Hepatocyte (in vitro differentiated cells): ENCODE data around the gene DTHD1. TPM values are rescaled to one million over a fixed set of nuclear protein-coding genes. Genes with fewer than 3 reads are reported as not detected.

Experiments used
- DNase-seq: peaks from one replicate; pipeline ENCODE4 v3.0.0-alpha.2; 2016; ENCODE audit warnings: low spot score
- H2AFZ ChIP-seq: fragments of 200-600 bp; sonication (generic); 2 replicates; pipeline ENCODE4 v1.6.0; 2016; ENCODE audit warnings: antibody characterized with exemption, mild to moderate bottlenecking
- H3K27ac ChIP-seq: fragments of 200-600 bp; sonication (generic); 2 replicates; pipeline ENCODE4 v1.5.1; 2016; ENCODE audit warnings: mild to moderate bottlenecking
- H3K27me3 ChIP-seq: fragments of 200-600 bp; sonication (generic); 2 replicates; pipeline ENCODE4 v1.6.1; 2016
- H3K36me3 ChIP-seq: fragments of 200-600 bp; sonication (generic); replicated peaks from 2 replicates; pipeline ENCODE4 v1.5.1; 2016; ENCODE audit warnings: low read depth; ENCODE audit not compliant: insufficient read depth
- H3K4me1 ChIP-seq: fragments of 200-600 bp; sonication (generic); 2 replicates; pipeline ENCODE4 v1.5.1; 2016; ENCODE audit warnings: mild to moderate bottlenecking, moderate library complexity; ENCODE audit not compliant: insufficient read depth
- H3K4me2 ChIP-seq: fragments of 200-600 bp; sonication (generic); 2 replicates; pipeline ENCODE4 v1.6.0; 2016
- H3K4me3 ChIP-seq: fragments of 200-600 bp; sonication (generic); 2 replicates; pipeline ENCODE4 v1.5.1; 2016; ENCODE audit warnings: mild to moderate bottlenecking
- H3K79me2 ChIP-seq: fragments of 200-600 bp; sonication (generic); 2 replicates; pipeline ENCODE4 v1.6.0; 2017; ENCODE audit warnings: mild to moderate bottlenecking
- H3K9me2 ChIP-seq: fragments of 200-600 bp; sonication (generic); replicated peaks from 2 replicates; pipeline ENCODE4 v1.6.0; 2017; ENCODE audit warnings: mild to moderate bottlenecking; ENCODE audit not compliant: insufficient read depth
- H3K9me3 ChIP-seq: fragments of 200-600 bp; sonication (generic); 2 replicates; pipeline ENCODE4 v1.5.1; 2016; ENCODE audit warnings: low read depth, mild to moderate bottlenecking
- H4K20me1 ChIP-seq: fragments of 200-600 bp; sonication (generic); 2 replicates; pipeline ENCODE4 v1.6.0; 2016; ENCODE audit warnings: mild to moderate bottlenecking; ENCODE audit not compliant: insufficient read depth, poor library complexity, severe bottlenecking
- EZH2 ChIP-seq: fragments of 200-600 bp; sonication (generic); IDR thresholded peaks from 2 replicates; pipeline ENCODE4 v1.6.1; 2016; ENCODE audit warnings: antibody characterized with exemption, mild to moderate bottlenecking, borderline replicate concordance
- EZH2phosphoT487 ChIP-seq: fragments of 200-600 bp; sonication (generic); IDR thresholded peaks from one replicate; pipeline ENCODE4 v1.6.1; 2018; ENCODE audit warnings: antibody characterized with exemption, mild to moderate bottlenecking, low read depth, moderate library complexity; ENCODE audit not compliant: unreplicated experiment, severe bottlenecking
- WGBS: methylation state at CpG from one replicate; pipeline ENCODE4 v1.1.6; 2016; ENCODE audit warnings: low lambda C conversion rate; ENCODE audit errors: missing lambda C conversion rate; 5-methylcytosine and 5-hydroxymethylcytosine counted together
- polyA plus RNA-seq: library from polyadenylated mRNA; unstranded; fragments of >200 nt; fragmentation: Nextera tagmentation; extraction: Ambion mirVana; gene quantifications from 2 replicates; pipeline ENCODE4 v1.2.1, GENCODE V29; 2016
- total RNA-seq: library from RNA; depleted of rRNA; stranded (reverse); fragments of >200 nt; gene quantifications from 2 replicates; pipeline ENCODE4 v1.2.3, GENCODE V29; 2014
- TF ChIP-seq, protein P1 (sequence below): fragments of 200-600 bp; sonication (generic); IDR thresholded peaks from 2 replicates; pipeline ENCODE4 v1.5.1; 2016; ENCODE audit warnings: antibody characterized with exemption, mild to moderate bottlenecking; ENCODE audit not compliant: poor library complexity

Gene DTHD1
- total and polyA plus RNA-seq, 2 experiments from 2014 or later = not detected

DNA sequence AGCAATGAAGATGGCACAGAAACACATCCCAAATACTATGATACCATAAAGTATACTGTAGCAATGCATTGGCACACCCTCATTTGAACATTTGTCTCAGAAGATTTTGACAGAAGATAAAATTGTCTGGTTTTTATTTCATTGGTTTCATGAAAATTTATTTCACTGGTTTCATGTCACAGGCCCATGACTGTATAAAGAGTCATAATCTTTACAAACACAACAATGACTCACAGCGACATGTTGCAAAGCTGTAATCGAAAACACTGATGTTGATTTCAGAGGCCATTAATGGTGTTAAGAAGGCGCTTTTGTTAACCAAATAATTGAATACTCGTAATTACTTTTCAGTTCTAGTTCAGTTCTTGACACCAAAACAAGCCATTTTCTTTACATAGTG is 8.1 kb upstream of the DTHD1 start:
- H3K9me2 ChIP-seq = no peaks in the 10 kb centered on the region
- no peak overlapping the region for H3K4me2 ChIP-seq
- no peak for DNase-seq
- H3K79me2 ChIP-seq = no peaks in the 10 kb centered on the region
- no peaks in the 10 kb centered on the region for H3K9me3 ChIP-seq
- no peaks in the 10 kb centered on the region for H3K4me1 ChIP-seq
- WGBS = 90% methylated on average over 4 of the region's 4 CpGs
- H2AFZ ChIP-seq = no peak overlapping the region
- no peak overlapping the region for H3K27ac ChIP-seq
- no peaks in the 10 kb centered on the region for H4K20me1 ChIP-seq
- no peak overlapping the region for H3K4me3 ChIP-seq
- TF ChIP-seq EZH2phosphoT487 (no peak), EZH2 (no peak)
- TF ChIP-seq, protein P1, sequence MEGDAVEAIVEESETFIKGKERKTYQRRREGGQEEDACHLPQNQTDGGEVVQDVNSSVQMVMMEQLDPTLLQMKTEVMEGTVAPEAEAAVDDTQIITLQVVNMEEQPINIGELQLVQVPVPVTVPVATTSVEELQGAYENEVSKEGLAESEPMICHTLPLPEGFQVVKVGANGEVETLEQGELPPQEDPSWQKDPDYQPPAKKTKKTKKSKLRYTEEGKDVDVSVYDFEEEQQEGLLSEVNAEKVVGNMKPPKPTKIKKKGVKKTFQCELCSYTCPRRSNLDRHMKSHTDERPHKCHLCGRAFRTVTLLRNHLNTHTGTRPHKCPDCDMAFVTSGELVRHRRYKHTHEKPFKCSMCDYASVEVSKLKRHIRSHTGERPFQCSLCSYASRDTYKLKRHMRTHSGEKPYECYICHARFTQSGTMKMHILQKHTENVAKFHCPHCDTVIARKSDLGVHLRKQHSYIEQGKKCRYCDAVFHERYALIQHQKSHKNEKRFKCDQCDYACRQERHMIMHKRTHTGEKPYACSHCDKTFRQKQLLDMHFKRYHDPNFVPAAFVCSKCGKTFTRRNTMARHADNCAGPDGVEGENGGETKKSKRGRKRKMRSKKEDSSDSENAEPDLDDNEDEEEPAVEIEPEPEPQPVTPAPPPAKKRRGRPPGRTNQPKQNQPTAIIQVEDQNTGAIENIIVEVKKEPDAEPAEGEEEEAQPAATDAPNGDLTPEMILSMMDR = no peak
- no peaks in the 10 kb centered on the region for H3K27me3 ChIP-seq
- H3K36me3 ChIP-seq = no peaks in the 10 kb centered on the region

DNA sequence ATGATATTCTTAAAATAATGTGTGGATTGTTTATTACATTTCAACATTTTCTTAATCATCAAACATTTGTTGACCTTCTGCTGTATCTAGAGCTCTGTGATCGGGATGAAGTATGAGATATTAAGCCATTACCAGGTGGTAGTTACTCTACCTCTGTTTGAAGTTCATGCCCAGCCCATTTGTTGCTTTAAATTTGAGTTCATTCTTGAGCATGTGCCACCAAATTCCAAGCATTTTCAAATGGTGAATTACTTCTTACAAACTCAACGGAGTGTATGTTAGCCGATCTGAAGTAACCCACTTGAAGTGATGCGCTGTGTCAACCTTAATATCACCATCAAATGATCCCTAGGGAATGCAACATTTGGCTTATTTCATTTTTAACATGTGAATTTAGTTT is 7.3 kb upstream of the DTHD1 start:
- WGBS = 92% methylated on average over 4 of the region's 4 CpGs
- H3K4me2 ChIP-seq = no peak overlapping the region

DNA sequence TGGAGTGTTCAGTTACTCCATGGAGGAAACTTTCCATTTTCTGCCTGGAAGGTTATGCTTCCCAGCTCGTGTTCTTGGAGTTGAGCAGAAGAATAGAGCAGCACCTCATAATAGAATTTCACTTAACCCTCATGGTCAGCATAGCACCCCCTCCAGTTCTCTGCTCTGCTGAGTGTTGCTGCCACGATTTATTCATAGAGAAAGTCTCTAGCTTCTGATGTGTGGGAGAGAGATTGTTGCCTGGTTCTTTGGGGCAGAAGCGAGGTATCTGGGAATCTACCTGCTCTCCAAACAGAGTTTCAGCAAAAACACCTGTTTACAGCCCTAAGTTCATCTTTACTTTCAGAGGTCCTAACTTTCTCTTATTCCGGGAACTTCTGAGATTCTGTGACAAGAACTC is 3.9 kb upstream of the DTHD1 start:
- Histone ChIP-seq H3K4me2 (no peak overlapping the region), H3K9me3 (no peaks in the 10 kb centered on the region), H3K79me2 (no peaks in the 10 kb centered on the region), H3K9me2 (no peaks in the 10 kb centered on the region), H3K27ac (no peak overlapping the region), H2AFZ (no peak overlapping the region), H4K20me1 (no peaks in the 10 kb centered on the region), H3K27me3 (no peaks in the 10 kb centered on the region), H3K36me3 (no peaks in the 10 kb centered on the region), H3K4me3 (no peak overlapping the region), H3K4me1 (no peaks in the 10 kb centered on the region)
- TF ChIP-seq EZH2phosphoT487 (no peak), EZH2 (no peak)
- TF ChIP-seq, protein P1 = no peak
- no peak for DNase-seq
- 88% methylated on average over 4 of the region's 4 CpGs for WGBS

More for the DNA sequence above, 7.3 kb upstream of the DTHD1 start:
- no peak overlapping the region for H3K4me3 ChIP-seq
- H3K9me3 ChIP-seq = no peaks in the 10 kb centered on the region
- no peaks in the 10 kb centered on the region for H3K9me2 ChIP-seq
- H2AFZ ChIP-seq = no peak overlapping the region
- no peak overlapping the region for H3K27ac ChIP-seq
- H4K20me1 ChIP-seq = no peaks in the 10 kb centered on the region
- H3K79me2 ChIP-seq = no peaks in the 10 kb centered on the region
- H3K4me1 ChIP-seq = no peaks in the 10 kb centered on the region
- no peak for DNase-seq
- TF ChIP-seq, protein P1 = no peak
- TF ChIP-seq EZH2phosphoT487 (no peak), EZH2 (no peak)
- H3K36me3 ChIP-seq = no peaks in the 10 kb centered on the region
- no peaks in the 10 kb centered on the region for H3K27me3 ChIP-seq

DNA sequence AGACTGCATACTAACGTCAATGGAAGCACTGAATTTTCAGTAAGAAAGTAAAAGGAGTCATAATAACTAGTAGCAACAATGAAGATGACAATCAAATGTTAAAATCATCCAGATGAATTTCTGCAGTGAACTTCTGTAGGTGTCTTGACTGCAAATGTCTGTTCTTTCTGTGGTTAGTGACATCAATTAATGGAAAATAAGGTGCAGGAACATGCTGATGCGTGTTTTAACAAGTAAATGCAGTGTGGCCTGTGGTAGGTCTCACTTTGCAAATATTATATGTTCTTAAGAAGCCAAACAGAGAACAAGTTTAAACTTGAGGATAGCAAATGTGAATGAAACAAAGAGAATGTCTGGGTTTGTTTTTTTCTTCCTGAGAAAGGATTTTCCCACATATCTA is 2.6 kb upstream of the DTHD1 start:
- H3K4me3 ChIP-seq = no peak overlapping the region
- no peaks in the 10 kb centered on the region for H3K9me2 ChIP-seq
- DNase-seq = no peak
- TF ChIP-seq EZH2 = no peak
- TF ChIP-seq, protein P1 = no peak
- TF ChIP-seq EZH2phosphoT487 = no peak
- H3K4me2 ChIP-seq = no peak overlapping the region
- no peaks in the 10 kb centered on the region for H3K79me2 ChIP-seq
- no peak overlapping the region for H3K27ac ChIP-seq
- H2AFZ ChIP-seq = no peak overlapping the region
- no peaks in the 10 kb centered on the region for H3K27me3 ChIP-seq
- no peaks in the 10 kb centered on the region for H4K20me1 ChIP-seq
- 92% methylated on average over 2 of the region's 2 CpGs for WGBS
- no peaks in the 10 kb centered on the region for H3K4me1 ChIP-seq
- no peaks in the 10 kb centered on the region for H3K36me3 ChIP-seq
- no peaks in the 10 kb centered on the region for H3K9me3 ChIP-seq
